Measurements from ENCODE around the gene EML1. TPM values are rescaled to one million over a fixed set of nuclear protein-coding genes. Genes with fewer than 3 reads are reported as not detected.

The EML1 gene
- total RNA-seq, 3 donors from 2014 or later (not counting 1 experiment from before 2014, with no cell fraction given), result not detected

DNA sequence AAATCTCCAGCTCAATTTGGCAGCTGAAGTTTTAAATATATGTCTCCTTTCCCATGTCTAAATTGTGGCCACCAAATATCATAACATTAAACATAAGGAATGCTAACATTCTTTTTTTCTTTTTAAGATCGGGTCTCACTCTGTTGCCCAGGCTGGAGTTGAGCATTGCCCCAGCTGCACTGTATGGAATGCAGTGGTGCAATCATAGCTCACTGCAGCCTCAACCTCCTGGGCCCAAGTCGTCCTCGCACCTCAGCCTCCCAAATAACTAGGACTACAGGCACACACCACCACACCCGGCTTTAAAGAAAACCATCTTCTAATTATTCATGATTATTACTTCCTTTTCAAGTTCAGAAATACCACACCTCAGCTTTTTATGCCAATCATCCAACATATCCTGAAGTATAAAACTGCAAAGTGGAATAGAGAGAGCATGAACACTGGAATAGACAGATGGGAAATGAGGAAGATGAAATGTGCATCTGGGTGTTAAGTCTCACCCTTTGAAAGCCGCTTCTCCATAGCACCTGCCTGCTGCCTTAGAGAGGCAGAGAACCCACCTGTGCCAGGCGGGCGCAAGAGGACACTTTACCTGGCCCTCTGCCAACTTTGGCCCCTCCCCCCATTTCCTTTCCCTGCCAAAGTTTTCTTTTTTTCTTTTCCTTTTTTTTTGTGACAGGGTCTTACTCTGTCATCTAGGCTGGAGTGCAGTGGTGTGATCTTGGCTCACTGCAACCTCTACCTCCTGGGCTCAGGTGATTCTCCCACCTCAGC lies 2.8 kb upstream of the EML1 start:
- H3K36me3 Mint-ChIP-seq, result no peaks in the 10 kb centered on the region
- peaks cover 0 to 5% of the 10 kb centered on the region in 2 donors for H3K4me1 Mint-ChIP-seq
- H3K4me3 Mint-ChIP-seq, result no peak overlapping the region
- intact Hi-C loops (cut with micrococcal nuclease), result no loop called here
- peaks cover 27 to 41% of the 10 kb centered on the region in 2 donors for H3K27me3 Mint-ChIP-seq (ENCODE audit: low read depth in 2 of 2)
- 86% methylated on average over 7 of the region's 7 CpGs for WGBS (ENCODE audit: insufficient coverage)
- Histone ChIP-seq H3K27ac (ENCODE audit: low read length) (no peak overlapping the region), H3K9me3 (ENCODE audit: control insufficient read depth, insufficient read depth, low read length) (no peaks in the 10 kb centered on the region), H3K4me1 (ENCODE audit: control insufficient read depth, insufficient read depth, low read length) (peaks cover 3% of the 10 kb centered on the region), H3K27me3 (ENCODE audit: control insufficient read depth, insufficient read depth, low read length) (peaks cover 19% of the 10 kb centered on the region), H3K36me3 (ENCODE audit: control insufficient read depth, insufficient read depth, low read length) (no peaks in the 10 kb centered on the region), H3K4me3 (ENCODE audit: low read length) (no peak overlapping the region)
- H3K27ac Mint-ChIP-seq, result no peak overlapping the region
- no peak for ATAC-seq
- TF ChIP-seq, protein P1, sequence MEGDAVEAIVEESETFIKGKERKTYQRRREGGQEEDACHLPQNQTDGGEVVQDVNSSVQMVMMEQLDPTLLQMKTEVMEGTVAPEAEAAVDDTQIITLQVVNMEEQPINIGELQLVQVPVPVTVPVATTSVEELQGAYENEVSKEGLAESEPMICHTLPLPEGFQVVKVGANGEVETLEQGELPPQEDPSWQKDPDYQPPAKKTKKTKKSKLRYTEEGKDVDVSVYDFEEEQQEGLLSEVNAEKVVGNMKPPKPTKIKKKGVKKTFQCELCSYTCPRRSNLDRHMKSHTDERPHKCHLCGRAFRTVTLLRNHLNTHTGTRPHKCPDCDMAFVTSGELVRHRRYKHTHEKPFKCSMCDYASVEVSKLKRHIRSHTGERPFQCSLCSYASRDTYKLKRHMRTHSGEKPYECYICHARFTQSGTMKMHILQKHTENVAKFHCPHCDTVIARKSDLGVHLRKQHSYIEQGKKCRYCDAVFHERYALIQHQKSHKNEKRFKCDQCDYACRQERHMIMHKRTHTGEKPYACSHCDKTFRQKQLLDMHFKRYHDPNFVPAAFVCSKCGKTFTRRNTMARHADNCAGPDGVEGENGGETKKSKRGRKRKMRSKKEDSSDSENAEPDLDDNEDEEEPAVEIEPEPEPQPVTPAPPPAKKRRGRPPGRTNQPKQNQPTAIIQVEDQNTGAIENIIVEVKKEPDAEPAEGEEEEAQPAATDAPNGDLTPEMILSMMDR (IDR thresholded peaks at IDR 0.05), result no peak
- H3K9me3 Mint-ChIP-seq, result no peaks in the 10 kb centered on the region
- DNase-seq, result peak in 1 of 2 donors; percentile 21

DNA sequence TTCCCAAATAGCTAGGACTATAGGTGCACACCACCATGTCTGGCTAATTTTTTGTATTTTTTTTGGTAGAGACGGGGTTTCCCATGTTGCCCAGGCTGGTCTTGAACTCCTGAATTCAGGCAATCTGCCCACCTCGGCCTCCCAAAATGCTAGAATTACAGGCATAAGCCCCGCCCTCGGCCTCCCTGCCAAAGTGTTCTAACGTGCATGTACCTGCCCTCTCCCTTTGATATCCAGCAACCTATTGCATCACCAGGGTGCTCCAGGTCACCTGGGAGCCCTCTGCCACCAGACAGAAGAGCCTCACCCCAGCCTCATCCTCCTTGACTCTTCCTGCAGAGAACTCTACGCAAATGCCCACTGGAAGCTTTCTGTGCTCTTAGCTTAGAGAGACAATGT lies 2.2 kb upstream of the EML1 start:
- intact Hi-C loops (cut with micrococcal nuclease), result no loop called here
- H3K36me3 Mint-ChIP-seq, result no peaks in the 10 kb centered on the region
- TF ChIP-seq, protein P1 (IDR thresholded peaks at IDR 0.05), result no peak
- 97% methylated on average over 6 of the region's 6 CpGs for WGBS (ENCODE audit: insufficient coverage)
- ATAC-seq (no peak), DNase-seq (peak in 1 of 2 donors; percentile 5)
- Histone ChIP-seq H3K27ac (ENCODE audit: low read length) (no peak overlapping the region), H3K4me1 (ENCODE audit: control insufficient read depth, insufficient read depth, low read length) (peaks cover 3% of the 10 kb centered on the region), H3K27me3 (ENCODE audit: control insufficient read depth, insufficient read depth, low read length) (peaks cover 21% of the 10 kb centered on the region), H3K36me3 (ENCODE audit: control insufficient read depth, insufficient read depth, low read length) (no peaks in the 10 kb centered on the region), H3K4me3 (ENCODE audit: low read length) (no peak overlapping the region), H3K9me3 (ENCODE audit: control insufficient read depth, insufficient read depth, low read length) (no peaks in the 10 kb centered on the region)
- no peaks in the 10 kb centered on the region for H3K9me3 Mint-ChIP-seq
- H3K27me3 Mint-ChIP-seq (ENCODE audit: low read depth in 2 of 2), result peaks cover 33 to 41% of the 10 kb centered on the region in 2 donors
- H3K4me1 Mint-ChIP-seq, result peaks cover 0 to 5% of the 10 kb centered on the region in 2 donors
- H3K4me3 Mint-ChIP-seq, result peak overlapping the region; percentile 21
- H3K27ac Mint-ChIP-seq, result no peak overlapping the region

DNA sequence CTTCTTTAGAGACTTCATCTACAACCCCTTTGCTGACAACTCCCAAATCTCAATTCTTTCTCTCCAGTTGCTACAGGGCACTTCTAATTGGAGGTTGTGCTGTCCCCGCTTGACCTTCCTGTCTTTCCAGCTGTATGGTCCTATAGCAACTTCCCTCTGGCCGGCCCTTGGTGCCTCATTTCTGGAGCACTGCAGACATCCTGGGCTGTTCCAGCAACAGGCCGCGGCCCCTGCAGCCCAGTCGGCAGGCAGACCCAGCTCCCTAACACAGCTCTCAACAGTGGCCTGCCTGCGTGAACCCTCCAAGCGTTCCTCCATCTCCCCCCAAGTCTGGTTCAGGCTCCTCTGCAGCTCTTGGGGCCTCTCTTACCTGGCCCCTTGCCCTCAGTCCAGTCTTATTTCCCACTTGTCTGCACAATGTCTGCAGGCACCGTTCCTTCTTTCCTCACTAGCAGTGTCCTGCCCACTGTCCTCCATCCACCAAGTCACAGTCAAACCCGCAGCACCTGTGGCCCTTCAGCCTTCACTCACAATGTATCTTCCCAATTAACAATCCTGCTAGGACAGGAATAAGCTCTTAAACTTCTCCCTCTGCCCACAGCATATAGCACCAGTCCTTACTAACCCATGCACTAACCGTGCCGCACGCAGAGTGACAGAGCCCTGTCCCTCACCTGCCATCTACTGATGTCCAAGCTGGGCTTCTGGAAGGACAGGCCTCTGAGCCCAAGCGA lies 1.6 kb upstream of the EML1 start:
- peak overlapping the region; percentile 86 for H3K4me3 Mint-ChIP-seq
- 95% methylated on average over 13 of the region's 13 CpGs for WGBS (ENCODE audit: insufficient coverage)

More for the DNA sequence above, 1.6 kb upstream of the EML1 start:
- TF ChIP-seq, protein P1 (IDR thresholded peaks at IDR 0.05), result no peak
- H3K4me1 Mint-ChIP-seq, result peaks cover 0 to 5% of the 10 kb centered on the region in 2 donors
- no peaks in the 10 kb centered on the region for H3K9me3 ChIP-seq (ENCODE audit: control insufficient read depth, insufficient read depth, low read length)
- peaks cover 33 to 41% of the 10 kb centered on the region in 2 donors for H3K27me3 Mint-ChIP-seq (ENCODE audit: low read depth in 2 of 2)
- intact Hi-C loops (cut with micrococcal nuclease), result no loop called here
- H3K4me1 ChIP-seq (ENCODE audit: control insufficient read depth, insufficient read depth, low read length), result peaks cover 3% of the 10 kb centered on the region
- H3K36me3 ChIP-seq (ENCODE audit: control insufficient read depth, insufficient read depth, low read length), result no peaks in the 10 kb centered on the region
- peak in 1 of 2 donors; percentile 7 for DNase-seq
- no peak overlapping the region for H3K4me3 ChIP-seq (ENCODE audit: low read length)
- no peaks in the 10 kb centered on the region for H3K36me3 Mint-ChIP-seq
- H3K27ac Mint-ChIP-seq, result peak overlapping the region in 1 of 2 donors; percentile 69
- no peak overlapping the region for H3K27ac ChIP-seq (ENCODE audit: low read length)
- H3K27me3 ChIP-seq (ENCODE audit: control insufficient read depth, insufficient read depth, low read length), result peaks cover 21% of the 10 kb centered on the region
- H3K9me3 Mint-ChIP-seq, result no peaks in the 10 kb centered on the region
- ATAC-seq, result no peak

Measured in natural killer cell (primary cell).